Osteoblast (primary cell): ENCODE measurements around the gene ASPSCR1. TPM values are rescaled to one million over a fixed set of nuclear protein-coding genes. Genes with fewer than 3 reads are reported as not detected.

Source experiments
- DNase-seq: peaks from one replicate; pipeline ENCODE4 v3.0.0; 2011; ENCODE audit warnings: low spot score, mixed read lengths; ENCODE audit not compliant: insufficient read length; ENCODE audit errors: missing footprints
- H2AFZ ChIP-seq: 2 replicates; pipeline ENCODE4 v1.6.0; 2011; ENCODE audit warnings: mild to moderate bottlenecking, low read length
- H3K27ac ChIP-seq: 2 replicates; pipeline ENCODE4 v1.5.1; 2011; ENCODE audit warnings: mild to moderate bottlenecking, low read depth, low read length, moderate library complexity
- H3K27me3 ChIP-seq: 2 replicates; pipeline ENCODE4 v1.6.0; 2012; ENCODE audit warnings: mild to moderate bottlenecking, control low read depth, inconsistent platforms, low read length, moderate library complexity; ENCODE audit not compliant: insufficient read depth
- H3K36me3 ChIP-seq: 2 replicates; pipeline ENCODE4 v1.5.1; 2011; ENCODE audit warnings: mild to moderate bottlenecking, low read length, control low read depth, moderate library complexity; ENCODE audit not compliant: insufficient read depth
- H3K4me1 ChIP-seq: 2 replicates; pipeline ENCODE4 v1.5.1; 2011; ENCODE audit warnings: mild to moderate bottlenecking, low read length, control low read depth, moderate library complexity; ENCODE audit not compliant: insufficient read depth
- H3K4me2 ChIP-seq: 2 replicates; pipeline ENCODE4 v1.6.0; 2011; ENCODE audit warnings: mild to moderate bottlenecking, low read length; ENCODE audit not compliant: insufficient read depth
- H3K4me3 ChIP-seq: fragments of 200-600 bp; sonication (generic); 3 replicates; pipeline ENCODE4 v1.5.1; 2012; ENCODE audit warnings: mild to moderate bottlenecking, low read length, inconsistent platforms; ENCODE audit not compliant: insufficient read depth
- H3K79me2 ChIP-seq: 2 replicates; pipeline ENCODE4 v1.6.0; 2012; ENCODE audit warnings: mild to moderate bottlenecking, low read length, control low read depth, inconsistent platforms; ENCODE audit not compliant: insufficient read depth
- H3K9me3 ChIP-seq: 2 replicates; pipeline ENCODE4 v1.5.1; 2011; ENCODE audit warnings: low read depth, low read length, control low read depth
- H4K20me1 ChIP-seq: 2 replicates; pipeline ENCODE4 v1.6.0; 2012; ENCODE audit warnings: mild to moderate bottlenecking, low read length, control low read depth; ENCODE audit not compliant: insufficient read depth
- total RNA-seq: library from RNA; depleted of rRNA; stranded (reverse); fragments of >200 nt; gene quantifications from 2 replicates; pipeline ENCODE4 v1.2.3, GENCODE V29; 2012
- TF ChIP-seq, protein P1 (sequence below): IDR thresholded peaks from 2 replicates; pipeline ENCODE4 v1.5.1; 2011; ENCODE audit warnings: mild to moderate bottlenecking, low read depth, low read length, moderate library complexity; ENCODE audit errors: extremely low read depth

The ASPSCR1 gene
- total RNA-seq, 1 donor: 35.8 TPM

GRCh38 chr17:81983011-81983638, 5.7 kb downstream of the ASPSCR1 start:
- Histone ChIP-seq H2AFZ (no peak overlapping the region), H3K9me3 (no peaks in the 10 kb centered on the region), H3K4me1 (peaks cover 3% of the 10 kb centered on the region), H3K79me2 (peaks cover 13% of the 10 kb centered on the region), H3K27me3 (no peaks in the 10 kb centered on the region), H3K27ac (no peak overlapping the region), H3K4me3 (no peak overlapping the region), H3K36me3 (peaks cover 36% of the 10 kb centered on the region), H3K4me2 (no peak overlapping the region), H4K20me1 (no peaks in the 10 kb centered on the region)
- DNase-seq: no peak
- TF ChIP-seq, protein P1, sequence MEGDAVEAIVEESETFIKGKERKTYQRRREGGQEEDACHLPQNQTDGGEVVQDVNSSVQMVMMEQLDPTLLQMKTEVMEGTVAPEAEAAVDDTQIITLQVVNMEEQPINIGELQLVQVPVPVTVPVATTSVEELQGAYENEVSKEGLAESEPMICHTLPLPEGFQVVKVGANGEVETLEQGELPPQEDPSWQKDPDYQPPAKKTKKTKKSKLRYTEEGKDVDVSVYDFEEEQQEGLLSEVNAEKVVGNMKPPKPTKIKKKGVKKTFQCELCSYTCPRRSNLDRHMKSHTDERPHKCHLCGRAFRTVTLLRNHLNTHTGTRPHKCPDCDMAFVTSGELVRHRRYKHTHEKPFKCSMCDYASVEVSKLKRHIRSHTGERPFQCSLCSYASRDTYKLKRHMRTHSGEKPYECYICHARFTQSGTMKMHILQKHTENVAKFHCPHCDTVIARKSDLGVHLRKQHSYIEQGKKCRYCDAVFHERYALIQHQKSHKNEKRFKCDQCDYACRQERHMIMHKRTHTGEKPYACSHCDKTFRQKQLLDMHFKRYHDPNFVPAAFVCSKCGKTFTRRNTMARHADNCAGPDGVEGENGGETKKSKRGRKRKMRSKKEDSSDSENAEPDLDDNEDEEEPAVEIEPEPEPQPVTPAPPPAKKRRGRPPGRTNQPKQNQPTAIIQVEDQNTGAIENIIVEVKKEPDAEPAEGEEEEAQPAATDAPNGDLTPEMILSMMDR: no peak

DNA sequence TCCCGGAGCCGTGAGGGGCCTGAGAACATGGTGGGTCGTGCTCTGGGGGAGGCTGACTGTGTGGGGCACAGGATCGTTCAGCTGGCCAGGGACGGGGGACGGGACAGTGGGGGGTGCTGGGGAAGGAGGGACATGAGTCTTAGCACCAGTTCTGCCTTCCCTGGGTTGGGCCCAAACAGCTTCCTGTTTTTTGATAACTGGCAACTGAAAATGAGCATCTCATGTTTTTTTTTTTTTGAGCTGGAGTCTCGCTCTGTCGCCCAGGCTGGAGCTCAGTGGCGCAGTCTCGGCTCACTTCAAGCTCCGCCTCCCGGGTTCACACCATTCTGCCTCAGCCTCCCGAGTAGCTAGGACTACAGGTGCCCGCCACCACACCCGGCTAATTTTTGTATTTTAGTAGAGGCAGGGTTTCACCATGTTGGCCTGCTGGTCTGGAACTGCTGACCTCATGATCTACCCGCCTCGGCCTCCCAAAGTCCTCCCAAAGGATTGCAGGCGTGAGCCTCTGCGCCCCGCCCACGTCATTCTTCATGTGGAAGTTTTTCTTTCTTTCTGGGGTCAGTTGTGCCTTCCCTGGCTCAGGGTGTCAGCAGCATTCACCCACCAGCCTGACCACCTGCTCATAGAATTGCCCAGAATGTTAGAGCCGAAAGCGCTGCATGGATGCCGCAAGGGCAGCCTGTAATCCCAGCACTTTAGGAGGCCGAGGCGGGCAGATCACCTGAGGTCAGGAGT, 6.4 kb downstream of the ASPSCR1 start:
- H4K20me1 ChIP-seq: no peaks in the 10 kb centered on the region
- DNase-seq: no peak
- H3K79me2 ChIP-seq: peaks cover 8% of the 10 kb centered on the region
- H3K27me3 ChIP-seq: no peaks in the 10 kb centered on the region
- peaks cover 36% of the 10 kb centered on the region for H3K36me3 ChIP-seq
- H3K27ac ChIP-seq: no peak overlapping the region
- TF ChIP-seq, protein P1: no peak
- no peaks in the 10 kb centered on the region for H3K4me1 ChIP-seq
- H3K9me3 ChIP-seq: no peaks in the 10 kb centered on the region
- no peak overlapping the region for H3K4me2 ChIP-seq
- no peak overlapping the region for H2AFZ ChIP-seq
- H3K4me3 ChIP-seq: no peak overlapping the region

DNA sequence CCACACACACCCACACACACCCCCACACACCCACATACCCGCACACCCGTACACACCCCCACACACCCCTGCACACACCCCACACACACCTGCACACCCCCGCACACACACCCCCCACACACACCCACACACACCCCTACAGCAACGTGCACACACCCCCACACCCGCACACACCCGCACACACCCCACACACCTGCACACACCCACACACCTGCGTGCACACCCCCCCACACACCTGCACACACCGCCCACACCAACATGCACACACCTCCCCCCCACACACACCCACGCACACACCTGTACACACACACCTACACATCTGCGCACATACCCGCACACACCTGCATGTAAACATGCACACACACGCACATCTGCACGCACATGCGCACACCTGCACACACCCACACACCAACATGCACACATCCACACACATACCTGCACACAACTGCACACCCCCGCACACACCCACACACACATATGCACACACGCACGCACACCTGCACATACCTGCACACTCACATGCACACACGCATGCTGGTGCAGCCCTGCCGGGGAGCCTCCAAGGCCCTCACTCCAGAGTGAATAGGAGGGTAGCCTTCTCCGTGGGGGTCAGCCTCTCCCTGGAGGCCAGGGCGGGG, 7.5 kb downstream of the ASPSCR1 start:
- H3K4me1 ChIP-seq: no peaks in the 10 kb centered on the region
- no peak overlapping the region for H3K27ac ChIP-seq

More for the DNA sequence above, 7.5 kb downstream of the ASPSCR1 start:
- H4K20me1 ChIP-seq: no peaks in the 10 kb centered on the region
- TF ChIP-seq, protein P1: no peak
- H2AFZ ChIP-seq: no peak overlapping the region
- H3K9me3 ChIP-seq: no peaks in the 10 kb centered on the region
- no peaks in the 10 kb centered on the region for H3K27me3 ChIP-seq
- peaks cover 36% of the 10 kb centered on the region for H3K36me3 ChIP-seq
- no peak for DNase-seq
- no peak overlapping the region for H3K4me2 ChIP-seq
- no peak overlapping the region for H3K4me3 ChIP-seq
- H3K79me2 ChIP-seq: peaks cover 2% of the 10 kb centered on the region
